ENCODE results near the gene SARDH.

GRCh38 chr9:133647765-133648469, 90.2 kb downstream of the SARDH start:
- no peak for TF ChIP-seq ZNF136 (CRISPR knock-in tag; IDR thresholded peaks at IDR 0.05; ENCODE audit: low read depth)
- TF ChIP-seq ZNF773 (CRISPR knock-in tag; IDR thresholded peaks at IDR 0.05; ENCODE audit: borderline replicate concordance) = no peak
- no peak for TF ChIP-seq TGIF2 (CRISPR knock-in tag; IDR thresholded peaks at IDR 0.05)
- no peak for TF ChIP-seq RNF219 (CRISPR knock-in tag; IDR thresholded peaks at IDR 0.05)
